PFSK-1 (cell line): ENCODE measurements around the gene NR6A1.

Source experiments
- POLR2AphosphoS5 ChIP-seq: IDR thresholded peaks from 2 replicates; pipeline ENCODE4 v1.6.1; 2012; ENCODE audit warnings: low read depth, mild to moderate bottlenecking, control low read depth, low read length, moderate library complexity
- SIN3A ChIP-seq: IDR thresholded peaks from 2 replicates; pipeline ENCODE4 v1.6.1; 2012; ENCODE audit warnings: mild to moderate bottlenecking, low read length, moderate library complexity, borderline replicate concordance; ENCODE audit not compliant: insufficient read depth
- TAF1 ChIP-seq: IDR thresholded peaks from 2 replicates; pipeline ENCODE4 v1.6.1; 2012; ENCODE audit warnings: low read length, control low read depth, borderline replicate concordance; ENCODE audit not compliant: insufficient read depth
- TF ChIP-seq, protein P1 (sequence below), 2 experiments: IDR thresholded peaks; 2 replicates each; pipeline versions ENCODE4 v1.6.1 to v1.8.0; 2011 to 2012; ENCODE audit warnings: low read depth in 2 of 2, low read length in 2 of 2, control low read depth in 1 of 2, inconsistent platforms in 1 of 2, mild to moderate bottlenecking in 1 of 2, moderate library complexity in 1 of 2; ENCODE audit not compliant: insufficient read depth in 1 of 2

DNA sequence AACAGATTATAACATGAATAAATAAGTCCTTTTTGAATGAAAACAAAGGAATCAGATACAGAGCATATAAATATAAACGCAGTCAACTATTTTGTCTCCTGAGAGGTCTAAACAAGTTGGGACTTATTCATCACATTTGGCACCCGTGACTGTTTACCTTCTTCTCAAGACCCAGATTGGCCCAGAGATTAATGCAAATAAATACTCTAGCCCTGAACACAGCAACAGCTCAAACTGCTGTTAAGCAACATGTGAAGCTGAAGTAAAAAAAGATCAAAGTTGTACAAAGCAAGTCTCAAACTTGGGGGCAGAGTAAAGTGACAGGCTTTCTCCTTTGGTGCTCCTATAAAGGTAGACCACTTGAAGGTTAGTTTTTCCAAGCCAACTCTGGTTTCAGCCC, 168.9 kb downstream of the NR6A1 start:
- TF ChIP-seq, protein P1, sequence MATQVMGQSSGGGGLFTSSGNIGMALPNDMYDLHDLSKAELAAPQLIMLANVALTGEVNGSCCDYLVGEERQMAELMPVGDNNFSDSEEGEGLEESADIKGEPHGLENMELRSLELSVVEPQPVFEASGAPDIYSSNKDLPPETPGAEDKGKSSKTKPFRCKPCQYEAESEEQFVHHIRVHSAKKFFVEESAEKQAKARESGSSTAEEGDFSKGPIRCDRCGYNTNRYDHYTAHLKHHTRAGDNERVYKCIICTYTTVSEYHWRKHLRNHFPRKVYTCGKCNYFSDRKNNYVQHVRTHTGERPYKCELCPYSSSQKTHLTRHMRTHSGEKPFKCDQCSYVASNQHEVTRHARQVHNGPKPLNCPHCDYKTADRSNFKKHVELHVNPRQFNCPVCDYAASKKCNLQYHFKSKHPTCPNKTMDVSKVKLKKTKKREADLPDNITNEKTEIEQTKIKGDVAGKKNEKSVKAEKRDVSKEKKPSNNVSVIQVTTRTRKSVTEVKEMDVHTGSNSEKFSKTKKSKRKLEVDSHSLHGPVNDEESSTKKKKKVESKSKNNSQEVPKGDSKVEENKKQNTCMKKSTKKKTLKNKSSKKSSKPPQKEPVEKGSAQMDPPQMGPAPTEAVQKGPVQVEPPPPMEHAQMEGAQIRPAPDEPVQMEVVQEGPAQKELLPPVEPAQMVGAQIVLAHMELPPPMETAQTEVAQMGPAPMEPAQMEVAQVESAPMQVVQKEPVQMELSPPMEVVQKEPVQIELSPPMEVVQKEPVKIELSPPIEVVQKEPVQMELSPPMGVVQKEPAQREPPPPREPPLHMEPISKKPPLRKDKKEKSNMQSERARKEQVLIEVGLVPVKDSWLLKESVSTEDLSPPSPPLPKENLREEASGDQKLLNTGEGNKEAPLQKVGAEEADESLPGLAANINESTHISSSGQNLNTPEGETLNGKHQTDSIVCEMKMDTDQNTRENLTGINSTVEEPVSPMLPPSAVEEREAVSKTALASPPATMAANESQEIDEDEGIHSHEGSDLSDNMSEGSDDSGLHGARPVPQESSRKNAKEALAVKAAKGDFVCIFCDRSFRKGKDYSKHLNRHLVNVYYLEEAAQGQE (IDR thresholded peaks at IDR 0.05; ENCODE audit: insufficient read depth in 1 of 2, low read depth in 2 of 2, low read length in 2 of 2), result no peak
- no peak for TF ChIP-seq SIN3A
- TF ChIP-seq POLR2AphosphoS5, result no peak
- TF ChIP-seq TAF1, result no peak
